RWPE2 (cell line): Measurements from ENCODE around the gene FSTL5.

ENCODE experiments used
- ATAC-seq: fragments of 200-7000 bp; cut with Tn5 transposase; 3 replicates; pipeline ENCODE4 v1.9.1; 2021; ENCODE audit warnings: low read depth
- DNase-seq: peaks from one replicate; pipeline ENCODE4 v3.0.0-alpha.2; 2020; ENCODE audit warnings: low spot score
- H3K27ac ChIP-seq: fragments of 450-650 bp; 2 replicates; pipeline ENCODE4 v1.5.1; 2017; ENCODE audit warnings: mild to moderate bottlenecking; ENCODE audit not compliant: poor library complexity, severe bottlenecking
- H3K27me3 ChIP-seq: fragments of 250-450 bp; sonication (Bioruptor Pico); 2 replicates; pipeline ENCODE4 v1.5.1; 2021; ENCODE audit warnings: mild to moderate bottlenecking, moderate library complexity; ENCODE audit not compliant: insufficient read depth, poor library complexity, severe bottlenecking
- H3K36me3 ChIP-seq: fragments of 250-450 bp; sonication (Bioruptor Pico); 2 replicates; pipeline ENCODE4 v1.5.1; 2020; ENCODE audit warnings: low read depth, mild to moderate bottlenecking, moderate library complexity
- H3K4me1 ChIP-seq: fragments of 250-450 bp; sonication (Bioruptor Pico); 2 replicates; pipeline ENCODE4 v1.5.1; 2021; ENCODE audit warnings: mild to moderate bottlenecking, moderate library complexity; ENCODE audit not compliant: insufficient read depth, poor library complexity, severe bottlenecking
- H3K4me3 ChIP-seq: fragments of 250-450 bp; sonication (Bioruptor Pico); 2 replicates; pipeline ENCODE4 v1.5.1; 2021; ENCODE audit warnings: mild to moderate bottlenecking, moderate library complexity; ENCODE audit not compliant: severe bottlenecking
- H3K9me3 ChIP-seq: fragments of 250-450 bp; sonication (Bioruptor Pico); 2 replicates; pipeline ENCODE4 v1.5.1; 2021; ENCODE audit warnings: mild to moderate bottlenecking, moderate library complexity; ENCODE audit not compliant: severe bottlenecking
- TF ChIP-seq, protein P1 (sequence below): fragments of 450-650 bp; IDR thresholded peaks from one replicate; pipeline ENCODE4 v1.5.1; 2017; ENCODE audit warnings: mild to moderate bottlenecking, moderate library complexity; ENCODE audit not compliant: poor library complexity, severe bottlenecking

FSTL5 gene

DNA sequence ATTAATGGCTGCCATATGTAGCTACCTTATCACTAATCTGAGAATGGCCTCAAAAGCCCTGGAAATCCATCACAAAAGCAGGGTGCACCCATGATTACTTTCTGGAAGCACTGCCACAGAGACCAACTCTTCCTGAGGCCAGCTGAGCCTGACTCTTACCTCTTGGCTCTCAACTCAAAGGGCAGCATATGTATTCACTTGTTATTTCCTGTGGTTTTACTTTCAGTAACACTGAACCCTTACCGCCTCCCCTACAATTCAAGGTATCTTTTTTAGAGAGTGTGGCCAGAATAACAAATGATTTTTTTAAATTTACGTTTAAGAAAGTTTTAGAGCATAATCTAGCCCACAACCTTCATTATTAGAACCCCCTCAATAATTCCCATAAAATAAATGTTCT, 434.9 kb downstream of the FSTL5 start:
- Histone ChIP-seq H3K36me3 (no peaks in the 10 kb centered on the region), H3K27ac (no peak overlapping the region), H3K9me3 (no peaks in the 10 kb centered on the region), H3K27me3 (no peaks in the 10 kb centered on the region), H3K4me3 (no peak overlapping the region), H3K4me1 (no peaks in the 10 kb centered on the region)
- DNase-seq (no peak), ATAC-seq (no peak)
- TF ChIP-seq, protein P1, sequence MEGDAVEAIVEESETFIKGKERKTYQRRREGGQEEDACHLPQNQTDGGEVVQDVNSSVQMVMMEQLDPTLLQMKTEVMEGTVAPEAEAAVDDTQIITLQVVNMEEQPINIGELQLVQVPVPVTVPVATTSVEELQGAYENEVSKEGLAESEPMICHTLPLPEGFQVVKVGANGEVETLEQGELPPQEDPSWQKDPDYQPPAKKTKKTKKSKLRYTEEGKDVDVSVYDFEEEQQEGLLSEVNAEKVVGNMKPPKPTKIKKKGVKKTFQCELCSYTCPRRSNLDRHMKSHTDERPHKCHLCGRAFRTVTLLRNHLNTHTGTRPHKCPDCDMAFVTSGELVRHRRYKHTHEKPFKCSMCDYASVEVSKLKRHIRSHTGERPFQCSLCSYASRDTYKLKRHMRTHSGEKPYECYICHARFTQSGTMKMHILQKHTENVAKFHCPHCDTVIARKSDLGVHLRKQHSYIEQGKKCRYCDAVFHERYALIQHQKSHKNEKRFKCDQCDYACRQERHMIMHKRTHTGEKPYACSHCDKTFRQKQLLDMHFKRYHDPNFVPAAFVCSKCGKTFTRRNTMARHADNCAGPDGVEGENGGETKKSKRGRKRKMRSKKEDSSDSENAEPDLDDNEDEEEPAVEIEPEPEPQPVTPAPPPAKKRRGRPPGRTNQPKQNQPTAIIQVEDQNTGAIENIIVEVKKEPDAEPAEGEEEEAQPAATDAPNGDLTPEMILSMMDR: no peak

DNA sequence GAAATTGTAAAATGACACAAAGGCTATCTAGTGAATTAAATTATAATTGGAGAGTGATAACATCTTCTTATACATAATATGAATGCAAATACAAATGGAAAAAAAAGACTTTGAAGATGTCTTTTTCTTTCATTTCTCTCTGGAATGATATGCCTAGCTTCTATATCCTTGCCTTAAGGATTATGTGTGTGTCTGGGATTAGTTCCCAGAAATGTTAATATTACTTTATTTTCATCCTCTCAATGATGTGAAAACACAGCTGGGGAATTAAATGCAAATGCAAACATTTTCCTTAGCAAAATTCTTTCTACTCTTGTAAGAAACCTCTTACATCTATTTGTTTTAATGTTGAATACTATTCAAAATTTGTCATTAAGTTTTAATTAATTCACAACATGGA, 441.9 kb downstream of the FSTL5 start:
- DNase-seq (no peak), ATAC-seq (no peak)
- Histone ChIP-seq H3K9me3 (no peaks in the 10 kb centered on the region), H3K4me3 (no peak overlapping the region), H3K4me1 (no peaks in the 10 kb centered on the region), H3K27ac (no peak overlapping the region), H3K27me3 (no peaks in the 10 kb centered on the region), H3K36me3 (no peaks in the 10 kb centered on the region)
- TF ChIP-seq, protein P1: no peak

DNA sequence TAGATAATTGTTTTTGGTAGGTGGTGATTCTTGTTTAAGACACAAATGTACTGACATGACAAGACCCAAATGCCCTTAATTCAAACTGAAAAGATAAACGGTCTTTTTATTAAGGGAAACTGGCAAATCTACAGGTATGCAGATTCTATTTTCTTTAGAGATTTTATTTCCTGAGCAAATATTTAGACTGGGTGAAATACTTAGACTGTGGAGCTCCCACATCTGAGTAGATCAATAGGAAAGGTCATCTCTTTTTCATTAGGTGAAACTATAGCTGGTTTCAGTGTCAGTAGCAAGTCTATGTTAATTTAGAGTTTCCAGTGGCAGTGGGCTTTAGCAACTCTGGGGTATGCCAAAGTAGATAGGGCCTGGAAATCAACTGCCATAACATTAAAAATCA, 446.7 kb downstream of the FSTL5 start:
- Histone ChIP-seq H3K9me3 (no peaks in the 10 kb centered on the region), H3K4me3 (no peak overlapping the region), H3K4me1 (peaks cover 15% of the 10 kb centered on the region), H3K36me3 (no peaks in the 10 kb centered on the region), H3K27me3 (no peaks in the 10 kb centered on the region), H3K27ac (no peak overlapping the region)
- DNase-seq (no peak), ATAC-seq (no peak)
- TF ChIP-seq, protein P1: no peak

DNA sequence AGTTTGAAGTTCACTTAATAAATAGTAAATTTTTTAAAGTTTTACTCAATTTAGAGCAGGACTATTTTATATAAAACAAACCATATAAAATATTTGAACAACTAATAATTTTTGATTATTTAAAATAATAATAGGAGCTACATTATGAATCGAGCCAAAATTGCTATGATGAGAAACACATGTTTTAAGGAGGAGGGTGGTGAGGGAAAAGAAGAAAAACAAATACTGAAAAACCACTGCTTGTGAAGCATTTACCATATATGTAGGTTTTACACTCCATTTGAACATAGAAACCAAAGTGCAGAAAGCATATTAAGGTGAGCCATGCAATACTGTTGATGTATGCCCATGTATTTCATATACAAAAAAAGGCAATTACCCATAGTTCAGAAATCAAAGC, 448.9 kb downstream of the FSTL5 start:
- no peak for ATAC-seq
- H3K36me3 ChIP-seq: no peaks in the 10 kb centered on the region

DNA sequence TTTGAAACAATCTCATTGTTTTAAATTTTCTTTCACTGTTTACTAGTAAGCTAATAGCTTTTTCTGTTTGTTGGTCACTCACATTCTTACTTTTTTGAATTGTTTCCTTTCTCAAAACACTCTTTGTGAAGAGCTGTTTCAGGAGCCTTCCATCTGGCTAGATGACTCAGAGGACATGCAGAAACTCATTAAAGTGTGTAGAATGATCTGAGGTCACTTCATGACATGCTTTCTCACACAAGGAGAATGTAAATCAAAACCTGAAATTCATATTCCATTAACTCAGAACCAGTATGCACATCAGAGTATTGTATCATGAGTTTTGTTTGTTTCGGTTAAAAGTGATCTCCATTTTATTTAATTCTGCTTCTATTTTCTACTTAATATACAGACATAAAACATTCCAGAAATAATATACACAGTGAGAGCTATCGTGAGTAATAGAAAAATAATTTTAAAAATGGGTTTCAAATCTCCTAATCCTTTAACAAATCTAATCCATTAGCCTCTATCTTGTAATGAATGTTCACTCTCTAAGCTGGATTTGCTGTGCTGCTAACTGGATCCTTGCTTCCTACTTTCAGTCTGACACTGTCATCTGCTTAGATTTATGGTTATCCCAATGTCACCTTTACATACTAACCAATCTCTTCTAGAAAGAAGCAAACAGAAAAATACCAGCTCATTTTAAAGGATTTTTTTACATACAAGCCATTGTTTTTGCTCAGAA, 449.6 kb downstream of the FSTL5 start:
- DNase-seq (no peak), ATAC-seq (peak; percentile 98)
- TF ChIP-seq, protein P1: no peak
- Histone ChIP-seq H3K4me1 (peaks cover 15% of the 10 kb centered on the region), H3K27me3 (no peaks in the 10 kb centered on the region), H3K4me3 (no peak overlapping the region), H3K27ac (peak overlapping the region; percentile 76), H3K36me3 (no peaks in the 10 kb centered on the region), H3K9me3 (no peaks in the 10 kb centered on the region)

More for the DNA sequence above, 448.9 kb downstream of the FSTL5 start:
- DNase-seq: no peak
- no peaks in the 10 kb centered on the region for H3K27me3 ChIP-seq
- TF ChIP-seq, protein P1: no peak
- peak overlapping the region; percentile 76 for H3K27ac ChIP-seq
- no peaks in the 10 kb centered on the region for H3K9me3 ChIP-seq
- peaks cover 15% of the 10 kb centered on the region for H3K4me1 ChIP-seq
- H3K4me3 ChIP-seq: no peak overlapping the region
